Bronchial epithelial cell (primary cell): Measurements from ENCODE around the gene PIEZO2. TPM values are rescaled to one million over a fixed set of nuclear protein-coding genes. Genes with fewer than 3 reads are reported as not detected.

ENCODE experiments used
- DNase-seq: peaks from one replicate; pipeline ENCODE4 v3.0.0-alpha.2; 2010; ENCODE audit warnings: low read depth
- FAIRE-seq: peaks from 2 replicates; lab custom pipeline; 2011; peaks lifted over from hg19 to GRCh38; lab: Jason Lieb, UNC
- H3K27me3 ChIP-seq: 2 replicates; pipeline ENCODE4 v1.5.1; 2011; ENCODE audit warnings: low read length; ENCODE audit not compliant: control insufficient read depth, insufficient read depth
- H3K36me3 ChIP-seq: 2 replicates; pipeline ENCODE4 v1.5.1; 2011; ENCODE audit warnings: low read length; ENCODE audit not compliant: control insufficient read depth, insufficient read depth
- H3K4me3 ChIP-seq: 2 replicates; pipeline ENCODE4 v1.5.1; 2011; ENCODE audit warnings: mild to moderate bottlenecking, low read depth, low read length, control low read depth
- total RNA-seq: library from RNA; depleted of rRNA; stranded (reverse); fragments of >200 nt; gene quantifications from 2 replicates; pipeline ENCODE4 v1.2.1, GENCODE V29; 2014
- TF ChIP-seq, protein P1 (sequence below): IDR thresholded peaks from 2 replicates; pipeline ENCODE4 v1.5.1; 2011; ENCODE audit warnings: mild to moderate bottlenecking, moderate library complexity, low read length, control low read depth, inconsistent platforms; ENCODE audit not compliant: insufficient read depth, severe bottlenecking

PIEZO2 gene
- total RNA-seq, 1 donor from 2014 or later = 1.3 TPM

- Histone ChIP-seq H3K36me3 (no peaks in the 10 kb centered on the region), H3K4me3 (no peak overlapping the region), H3K27me3 (no peaks in the 10 kb centered on the region)
- TF ChIP-seq, protein P1, sequence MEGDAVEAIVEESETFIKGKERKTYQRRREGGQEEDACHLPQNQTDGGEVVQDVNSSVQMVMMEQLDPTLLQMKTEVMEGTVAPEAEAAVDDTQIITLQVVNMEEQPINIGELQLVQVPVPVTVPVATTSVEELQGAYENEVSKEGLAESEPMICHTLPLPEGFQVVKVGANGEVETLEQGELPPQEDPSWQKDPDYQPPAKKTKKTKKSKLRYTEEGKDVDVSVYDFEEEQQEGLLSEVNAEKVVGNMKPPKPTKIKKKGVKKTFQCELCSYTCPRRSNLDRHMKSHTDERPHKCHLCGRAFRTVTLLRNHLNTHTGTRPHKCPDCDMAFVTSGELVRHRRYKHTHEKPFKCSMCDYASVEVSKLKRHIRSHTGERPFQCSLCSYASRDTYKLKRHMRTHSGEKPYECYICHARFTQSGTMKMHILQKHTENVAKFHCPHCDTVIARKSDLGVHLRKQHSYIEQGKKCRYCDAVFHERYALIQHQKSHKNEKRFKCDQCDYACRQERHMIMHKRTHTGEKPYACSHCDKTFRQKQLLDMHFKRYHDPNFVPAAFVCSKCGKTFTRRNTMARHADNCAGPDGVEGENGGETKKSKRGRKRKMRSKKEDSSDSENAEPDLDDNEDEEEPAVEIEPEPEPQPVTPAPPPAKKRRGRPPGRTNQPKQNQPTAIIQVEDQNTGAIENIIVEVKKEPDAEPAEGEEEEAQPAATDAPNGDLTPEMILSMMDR = no peak
- DNase-seq (no peak), FAIRE-seq (no peak)
These were observed 252.5 kb downstream of the PIEZO2 start for GRCh38 chr18:10896851-10897250.

GRCh38 chr18:10895976-10896375 lies 253.4 kb downstream of the PIEZO2 start:
- Histone ChIP-seq H3K27me3 (no peaks in the 10 kb centered on the region), H3K36me3 (no peaks in the 10 kb centered on the region), H3K4me3 (no peak overlapping the region)
- TF ChIP-seq, protein P1 = no peak
- DNase-seq = no peak
- no peak for FAIRE-seq

DNA sequence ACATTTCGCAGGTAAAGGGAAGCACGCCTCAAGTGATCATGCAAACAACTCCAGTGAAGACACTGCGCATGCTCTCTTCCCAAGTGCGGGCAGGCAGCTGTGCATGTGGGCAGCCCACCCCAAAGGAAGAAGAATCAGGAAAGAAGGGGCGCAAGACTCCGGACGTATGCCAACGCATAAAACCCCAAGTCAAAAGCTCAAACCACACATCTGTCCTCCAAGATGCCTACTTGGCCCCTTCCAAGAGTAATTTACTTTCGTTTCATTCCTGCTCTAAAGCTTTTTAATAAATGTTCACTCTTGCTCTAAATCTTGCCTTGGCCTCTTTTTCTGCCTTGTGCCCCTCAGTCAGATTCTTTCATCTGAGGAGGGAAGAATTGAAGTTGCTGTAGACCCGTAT lies 254.9 kb downstream of the PIEZO2 start:
- Histone ChIP-seq H3K4me3 (no peak overlapping the region), H3K27me3 (no peaks in the 10 kb centered on the region), H3K36me3 (no peaks in the 10 kb centered on the region)
- TF ChIP-seq, protein P1 = no peak
- DNase-seq = no peak
- no peak for FAIRE-seq

GRCh38 chr18:10893761-10894160 lies 255.6 kb downstream of the PIEZO2 start:
- Histone ChIP-seq H3K4me3 (no peak overlapping the region), H3K36me3 (no peaks in the 10 kb centered on the region), H3K27me3 (no peaks in the 10 kb centered on the region)
- DNase-seq = no peak
- TF ChIP-seq, protein P1 = no peak
- FAIRE-seq = no peak

GRCh38 chr18:10893196-10893595 lies 256.2 kb downstream of the PIEZO2 start:
- DNase-seq = no peak
- no peak overlapping the region for H3K4me3 ChIP-seq
- TF ChIP-seq, protein P1 = no peak
- no peaks in the 10 kb centered on the region for H3K36me3 ChIP-seq
- H3K27me3 ChIP-seq = no peaks in the 10 kb centered on the region
- FAIRE-seq = no peak

DNA sequence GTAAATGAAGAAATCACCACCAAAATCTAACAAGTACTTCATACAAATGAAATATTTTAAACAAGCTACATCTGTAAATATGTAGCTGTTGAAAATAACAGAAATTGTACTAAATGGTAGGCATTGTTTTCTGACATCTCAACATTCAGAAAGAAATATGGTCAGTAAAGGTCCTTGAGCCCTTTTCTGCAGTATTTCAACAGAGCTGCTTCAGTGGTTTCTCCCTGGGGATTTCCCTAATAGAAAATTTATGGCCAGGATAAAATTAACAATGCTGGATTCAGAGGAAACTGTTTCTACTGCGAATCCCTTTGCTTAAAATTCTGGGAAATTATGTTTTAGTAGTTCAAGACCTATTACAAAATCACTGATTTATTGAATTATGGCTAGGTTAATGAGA lies 256.6 kb downstream of the PIEZO2 start:
- DNase-seq (no peak), FAIRE-seq (no peak)
- H3K4me3 ChIP-seq = no peak overlapping the region
- H3K27me3 ChIP-seq = no peaks in the 10 kb centered on the region
- no peaks in the 10 kb centered on the region for H3K36me3 ChIP-seq
- TF ChIP-seq, protein P1 = no peak
